ENCODE results near the gene MYH9.

Gene MYH9

DNA sequence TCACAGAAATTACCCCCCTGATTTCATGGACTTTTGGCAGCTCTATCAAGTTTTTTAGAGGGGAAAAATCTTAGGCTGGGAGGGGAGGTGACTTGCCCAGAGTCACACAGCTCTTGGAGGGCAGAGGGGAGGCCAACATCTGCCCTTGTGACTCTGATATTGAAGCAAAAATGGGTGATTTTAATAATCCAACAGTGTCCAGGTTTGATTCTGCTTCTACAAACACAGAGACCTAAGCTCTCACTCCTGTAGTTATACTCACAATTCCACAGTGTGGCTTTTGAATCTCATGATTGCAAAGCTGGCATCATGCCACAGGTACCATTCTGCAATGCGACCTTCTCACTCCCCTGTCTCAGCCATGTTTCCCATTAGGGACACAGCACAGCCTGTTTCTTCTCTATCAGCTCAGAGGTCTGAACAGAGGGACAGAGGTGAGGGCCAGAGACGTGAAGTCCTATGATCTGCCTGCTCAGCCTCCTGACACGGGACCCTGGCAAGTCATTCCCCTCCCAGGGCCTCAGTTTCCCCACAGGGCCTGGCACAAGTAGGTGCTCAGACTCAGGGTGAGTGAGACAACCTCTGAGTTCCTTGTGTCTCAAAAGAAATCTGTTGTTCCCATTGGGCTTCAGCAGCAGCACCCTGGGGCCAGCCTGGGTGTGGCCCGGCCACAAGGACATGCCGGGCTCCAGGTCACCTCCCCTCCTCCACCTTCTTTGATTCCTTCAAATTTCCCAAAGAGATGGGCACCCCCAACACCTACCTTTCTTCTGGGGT, 149.2 kb downstream of the MYH9 start:
- DNase-seq (ENCODE audit: low spot score in 2 of 2) = no peak
- peak; percentile 1 for ATAC-seq
- Mint-ChIP-seq H3K4me3 (peak overlapping the region; percentile 97), H3K9me3 (no peaks in the 10 kb centered on the region), H3K36me3 (peaks cover 57% of the 10 kb centered on the region), H3K4me1 (peaks cover 60% of the 10 kb centered on the region), H3K27ac (peak overlapping the region; percentile 99)

DNA sequence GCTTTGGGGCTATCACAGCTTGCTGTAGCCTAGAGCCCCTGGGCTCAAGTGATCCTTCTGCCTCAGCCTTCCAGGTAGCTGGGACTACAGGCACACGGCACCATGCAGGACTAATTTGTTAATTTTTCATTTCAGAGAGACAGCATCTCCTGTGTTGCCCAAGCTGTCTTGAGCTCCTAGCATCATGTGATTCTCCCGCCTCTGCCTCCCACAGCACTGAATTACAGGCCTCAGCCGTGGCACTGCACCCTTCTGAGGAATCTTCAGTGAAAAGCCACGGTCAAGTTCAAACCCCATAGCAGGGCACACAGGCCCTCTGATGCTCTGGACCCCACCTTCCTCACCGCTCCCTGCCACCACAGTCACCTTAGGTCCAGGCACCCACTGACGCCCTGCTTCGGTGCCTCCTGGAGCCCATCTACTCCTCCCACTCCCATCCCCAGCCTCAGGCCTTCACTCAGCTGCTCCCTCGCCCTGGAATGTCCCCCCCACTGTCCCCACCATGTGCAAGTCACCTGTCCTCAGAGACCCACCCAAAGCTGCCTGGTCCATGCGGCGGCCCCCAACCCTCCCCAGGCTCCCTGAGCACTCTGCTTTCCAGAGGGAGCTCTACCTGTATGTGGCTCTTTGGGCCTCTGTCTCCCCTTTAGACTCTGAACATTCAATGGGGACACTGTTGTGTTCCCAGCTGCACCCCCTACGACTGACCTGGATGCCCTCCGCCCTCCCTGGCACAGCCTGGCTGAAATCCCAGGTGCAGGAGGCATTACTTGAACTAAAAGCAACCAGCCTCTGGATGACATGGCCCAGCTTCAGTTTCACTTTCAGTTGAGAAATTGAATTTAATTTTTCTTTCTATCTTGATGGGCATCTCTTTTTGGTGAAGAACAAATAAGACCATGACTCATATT, 150.1 kb downstream of the MYH9 start:
- H3K27ac Mint-ChIP-seq = peak overlapping the region; percentile 99
- peaks cover 65% of the 10 kb centered on the region for H3K36me3 Mint-ChIP-seq

GRCh38 chr22:36236388-36237319, 151.1 kb downstream of the MYH9 start:
- peaks cover 77% of the 10 kb centered on the region for H3K4me1 Mint-ChIP-seq
- peaks cover 76% of the 10 kb centered on the region for H3K36me3 Mint-ChIP-seq
- no peak for DNase-seq (ENCODE audit: low spot score in 2 of 2)
- ATAC-seq = no peak
- H3K4me3 Mint-ChIP-seq = peak overlapping the region; percentile 97
- peak overlapping the region; percentile 99 for H3K27ac Mint-ChIP-seq
- no peaks in the 10 kb centered on the region for H3K9me3 Mint-ChIP-seq

More for the DNA sequence above, 150.1 kb downstream of the MYH9 start:
- no peak for DNase-seq (ENCODE audit: low spot score in 2 of 2)
- peaks cover 68% of the 10 kb centered on the region for H3K4me1 Mint-ChIP-seq
- no peaks in the 10 kb centered on the region for H3K9me3 Mint-ChIP-seq
- peak overlapping the region; percentile 97 for H3K4me3 Mint-ChIP-seq
- no peak for ATAC-seq

- H3K27ac Mint-ChIP-seq = peak overlapping the region; percentile 99
- peaks cover 77% of the 10 kb centered on the region for H3K4me1 Mint-ChIP-seq
- ATAC-seq = no peak
- no peak for DNase-seq (ENCODE audit: low spot score in 2 of 2)
- peaks cover 87% of the 10 kb centered on the region for H3K36me3 Mint-ChIP-seq
- peak overlapping the region; percentile 97 for H3K4me3 Mint-ChIP-seq
- no peaks in the 10 kb centered on the region for H3K9me3 Mint-ChIP-seq
Measured at GRCh38 chr22:36235585-36235984, 152.2 kb downstream of the MYH9 start.

DNA sequence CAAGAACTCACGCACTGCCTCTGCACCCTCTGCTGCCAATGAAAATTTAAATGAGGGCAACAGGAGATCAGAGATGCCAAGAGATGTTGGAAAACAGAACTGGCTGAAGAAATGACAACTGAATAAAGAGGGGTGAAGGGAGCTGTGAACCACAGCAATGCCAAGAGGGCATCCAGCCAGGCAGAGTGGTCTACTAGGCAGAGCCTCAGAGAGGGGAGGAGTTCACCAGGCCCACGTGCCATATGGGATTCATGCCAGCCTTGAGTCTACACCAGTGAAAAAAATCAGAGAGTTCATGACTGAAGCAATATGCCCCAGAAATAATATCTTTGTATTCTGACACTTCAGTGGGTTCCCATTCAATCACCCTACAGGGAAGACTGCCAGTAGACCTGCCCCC, 152.8 kb downstream of the MYH9 start:
- DNase-seq (ENCODE audit: low spot score in 2 of 2) (no peak), ATAC-seq (no peak)
- Mint-ChIP-seq H3K36me3 (peaks cover 90% of the 10 kb centered on the region), H3K27ac (peak overlapping the region; percentile 99), H3K4me1 (peaks cover 74% of the 10 kb centered on the region), H3K4me3 (peak overlapping the region; percentile 97), H3K9me3 (no peaks in the 10 kb centered on the region)

DNA sequence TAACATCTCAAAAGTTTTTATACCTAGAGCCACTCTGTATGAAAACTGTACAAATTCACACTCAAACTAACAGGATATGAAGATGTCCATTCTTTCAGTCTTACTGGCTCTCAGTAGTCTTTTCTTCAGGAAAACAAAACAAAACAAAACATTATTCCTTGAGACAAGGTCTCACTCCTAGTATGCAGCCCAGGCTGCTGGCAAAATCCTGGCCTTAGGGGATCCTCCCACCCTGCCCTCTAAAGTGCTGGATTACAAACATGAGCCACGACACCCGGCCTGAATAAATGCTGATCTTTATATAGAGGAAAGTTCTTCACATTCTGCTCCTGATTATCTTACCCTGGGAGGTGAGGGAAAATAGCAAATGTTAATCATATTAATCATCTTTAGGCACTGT, 153.6 kb downstream of the MYH9 start:
- Mint-ChIP-seq H3K27ac (peak overlapping the region; percentile 99), H3K9me3 (no peaks in the 10 kb centered on the region), H3K4me3 (peak overlapping the region; percentile 97), H3K4me1 (peaks cover 67% of the 10 kb centered on the region), H3K36me3 (peaks cover 92% of the 10 kb centered on the region)
- ATAC-seq (no peak), DNase-seq (ENCODE audit: low spot score in 2 of 2) (no peak)

DNA sequence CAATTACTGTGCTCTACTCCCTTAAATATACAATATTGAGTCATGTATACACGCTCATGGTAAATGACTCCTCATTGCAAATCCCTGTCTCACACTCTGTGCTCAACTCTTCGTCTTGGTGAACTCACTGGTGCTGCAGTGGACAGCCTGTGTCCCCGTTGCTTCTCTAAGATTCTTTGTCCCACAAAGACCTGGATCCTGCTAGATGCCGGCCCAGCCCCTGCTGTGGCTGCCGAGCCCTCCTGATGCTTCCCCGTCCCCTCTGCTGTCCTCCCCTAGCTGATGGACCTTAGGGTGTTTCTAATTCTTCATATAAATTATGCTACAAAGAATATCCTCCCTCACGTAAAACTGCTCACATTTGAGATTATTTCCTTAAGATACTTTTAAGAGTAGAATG, 154.0 kb downstream of the MYH9 start:
- peak overlapping the region; percentile 99 for H3K27ac Mint-ChIP-seq
- H3K4me3 Mint-ChIP-seq = no peak overlapping the region
- DNase-seq (ENCODE audit: low spot score in 2 of 2) (no peak), ATAC-seq (no peak)
- peaks cover 96% of the 10 kb centered on the region for H3K36me3 Mint-ChIP-seq
- no peaks in the 10 kb centered on the region for H3K9me3 Mint-ChIP-seq
- peaks cover 65% of the 10 kb centered on the region for H3K4me1 Mint-ChIP-seq

DNA sequence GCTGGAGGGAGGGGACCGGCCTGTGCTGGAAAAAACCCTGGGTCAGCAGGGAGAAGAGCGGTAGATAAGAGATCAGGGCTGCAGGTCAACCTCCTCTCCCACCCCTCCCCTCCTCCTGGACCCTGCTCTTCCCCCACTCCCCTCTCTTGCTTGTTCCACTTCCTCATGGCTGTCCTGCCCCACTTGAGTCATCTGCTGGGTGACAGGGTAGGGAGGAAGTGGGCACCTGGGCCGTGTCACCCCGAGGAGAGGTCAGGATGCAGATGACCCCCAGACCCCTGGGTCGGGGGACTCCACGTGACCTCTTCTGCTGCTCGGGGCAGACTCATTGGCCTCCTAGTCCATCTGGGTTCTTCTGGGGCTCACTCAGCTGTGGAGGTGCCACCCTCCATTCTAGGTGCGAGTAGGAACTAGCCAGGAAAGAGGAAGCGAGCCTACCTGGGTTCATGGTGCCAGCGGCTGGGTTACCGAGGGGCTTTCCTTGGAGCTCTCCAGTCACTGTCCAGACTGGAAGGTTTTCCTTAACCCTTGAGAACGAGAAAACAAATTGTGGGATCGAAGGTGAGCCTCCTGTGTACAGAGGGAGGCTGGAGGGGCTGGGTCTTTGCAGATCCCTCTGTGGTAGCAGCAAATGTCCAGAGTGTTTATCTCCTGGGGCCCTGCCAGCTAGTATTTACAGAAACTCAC, 154.9 kb downstream of the MYH9 start:
- no peak for ATAC-seq
- Mint-ChIP-seq H3K4me3 (no peak overlapping the region), H3K27ac (peak overlapping the region; percentile 99), H3K36me3 (peaks cover 100% of the 10 kb centered on the region), H3K4me1 (peaks cover 60% of the 10 kb centered on the region), H3K9me3 (no peaks in the 10 kb centered on the region)
- no peak for DNase-seq (ENCODE audit: low spot score in 2 of 2)

All from stimulated activated effector memory CD8-positive, alpha-beta T cell treated with anti-CD3 and anti-CD28 coated beads, Interleukin-12 subunit alpha, Interleukin-12 subunit beta, amount 100 ng/mL, for 72 hours (primary cell).